ENCODE data around the gene RIMBP3C.
A peak's percentile ranks its signal among the peaks of the same experiment; 100 is the strongest.
"Not testable (repeated sequence)": the region's sequence is repeated elsewhere in the genome, so short reads cannot be mapped to it uniquely, and the experiment has no call there.

The RIMBP3C gene
- total RNA-seq, result 0 to 0.54 (median 0) reads per million in 9 experiments

- not testable (repeated sequence) for H3K4me3 Mint-ChIP-seq; H3K36me3 Mint-ChIP-seq (ENCODE audit: insufficient read depth); ATAC-seq (replicated peaks); H3K4me1 Mint-ChIP-seq (ENCODE audit: low read depth in 2 of 2); DNase-seq; H3K27ac Mint-ChIP-seq; H3K9me3 Mint-ChIP-seq; H3K27me3 Mint-ChIP-seq
Observed at GRCh38 chr22:21551361-21551760, at the start of gene RIMBP3C. Gene RIMBP3C, minus strand, starts transcription at chr22:21551461. Its CDS starts 485 bp downstream, at chr22:21550976.

GRCh38 chr22:21599053-21599893, 48.0 kb upstream of the RIMBP3C start:
- H3K27ac Mint-ChIP-seq, result peak overlapping the region; percentile 44 to 64
- H3K27me3 Mint-ChIP-seq, result no peaks in the 10 kb centered on the region
- ATAC-seq (replicated peaks) (no peak), DNase-seq (no peak)
- no peaks in the 10 kb centered on the region for H3K9me3 Mint-ChIP-seq
- peaks cover 41% of the 10 kb centered on the region for H3K36me3 Mint-ChIP-seq (ENCODE audit: insufficient read depth)
- peak overlapping the region in 1 of 2 donors; percentile 22 for H3K4me3 Mint-ChIP-seq
- H3K4me1 Mint-ChIP-seq (ENCODE audit: low read depth in 2 of 2), result peaks cover 31 to 38% of the 10 kb centered on the region in 2 donors

GRCh38 chr22:21598302-21598701, 47.0 kb upstream of the RIMBP3C start:
- H3K4me3 Mint-ChIP-seq, result peak overlapping the region in 1 of 2 donors; percentile 19

GRCh38 chr22:21596356-21597135, 45.3 kb upstream of the RIMBP3C start:
- H3K27ac Mint-ChIP-seq; ATAC-seq (replicated peaks); H3K9me3 Mint-ChIP-seq; H3K4me3 Mint-ChIP-seq; DNase-seq; H3K27me3 Mint-ChIP-seq: not testable (repeated sequence)
- peaks cover 45% of the 10 kb centered on the region for H3K36me3 Mint-ChIP-seq (ENCODE audit: insufficient read depth)
- H3K4me1 Mint-ChIP-seq (ENCODE audit: low read depth in 2 of 2), result peaks cover 37 to 48% of the 10 kb centered on the region in 2 donors

More at GRCh38 chr22:21598302-21598701, 47.0 kb upstream of the RIMBP3C start:
- ATAC-seq (replicated peaks), result no peak
- Mint-ChIP-seq H3K27ac (peak overlapping the region; percentile 6 to 9), H3K27me3 (no peaks in the 10 kb centered on the region), H3K4me1 (ENCODE audit: low read depth in 2 of 2) (peaks cover 41 to 44% of the 10 kb centered on the region in 2 donors), H3K36me3 (ENCODE audit: insufficient read depth) (peaks cover 43% of the 10 kb centered on the region), H3K9me3 (no peaks in the 10 kb centered on the region)
- DNase-seq, result no peak

- H3K27me3 Mint-ChIP-seq, result no peaks in the 10 kb centered on the region
- H3K9me3 Mint-ChIP-seq, result no peaks in the 10 kb centered on the region
- no peak overlapping the region for H3K4me3 Mint-ChIP-seq
- peaks cover 47 to 62% of the 10 kb centered on the region in 2 donors for H3K4me1 Mint-ChIP-seq (ENCODE audit: low read depth in 2 of 2)
- ATAC-seq (replicated peaks), result no peak
- peaks cover 57% of the 10 kb centered on the region for H3K36me3 Mint-ChIP-seq (ENCODE audit: insufficient read depth)
- peak overlapping the region; percentile 1 to 54 for H3K27ac Mint-ChIP-seq
- no peak for DNase-seq
Observed at GRCh38 chr22:21594865-21595452, 43.7 kb upstream of the RIMBP3C start.

GRCh38 chr22:21593406-21594232, 42.4 kb upstream of the RIMBP3C start:
- Mint-ChIP-seq H3K4me3 (no peak overlapping the region), H3K27me3 (no peaks in the 10 kb centered on the region), H3K36me3 (ENCODE audit: insufficient read depth) (peaks cover 49% of the 10 kb centered on the region), H3K4me1 (ENCODE audit: low read depth in 2 of 2) (peaks cover 47 to 59% of the 10 kb centered on the region in 2 donors), H3K9me3 (no peaks in the 10 kb centered on the region), H3K27ac (peak overlapping the region; percentile 1 to 54)
- DNase-seq (no peak), ATAC-seq (replicated peaks) (no peak)

- ATAC-seq (replicated peaks) (no peak), DNase-seq (no peak)
- Mint-ChIP-seq H3K27ac (peak overlapping the region in 1 of 2 donors; percentile 1), H3K9me3 (no peaks in the 10 kb centered on the region), H3K4me3 (no peak overlapping the region), H3K36me3 (ENCODE audit: insufficient read depth) (peaks cover 54% of the 10 kb centered on the region), H3K27me3 (no peaks in the 10 kb centered on the region), H3K4me1 (ENCODE audit: low read depth in 2 of 2) (peaks cover 51 to 63% of the 10 kb centered on the region in 2 donors)
Observed at GRCh38 chr22:21592422-21592821, 41.2 kb upstream of the RIMBP3C start.

GRCh38 chr22:21591695-21592094, 40.4 kb upstream of the RIMBP3C start:
- DNase-seq (no peak), ATAC-seq (replicated peaks) (no peak)
- peaks cover 52% of the 10 kb centered on the region for H3K36me3 Mint-ChIP-seq (ENCODE audit: insufficient read depth)
- H3K4me3 Mint-ChIP-seq, result peak overlapping the region; percentile 18 to 66
- peaks cover 53 to 65% of the 10 kb centered on the region in 2 donors for H3K4me1 Mint-ChIP-seq (ENCODE audit: low read depth in 2 of 2)
- no peaks in the 10 kb centered on the region for H3K27me3 Mint-ChIP-seq
- H3K9me3 Mint-ChIP-seq, result no peaks in the 10 kb centered on the region
- peak overlapping the region; percentile 91 to 92 for H3K27ac Mint-ChIP-seq

- Mint-ChIP-seq H3K4me3 (peak overlapping the region; percentile 18 to 66), H3K27me3 (no peaks in the 10 kb centered on the region), H3K4me1 (ENCODE audit: low read depth in 2 of 2) (peaks cover 53 to 65% of the 10 kb centered on the region in 2 donors), H3K27ac (peak overlapping the region; percentile 91 to 92), H3K36me3 (ENCODE audit: insufficient read depth) (peaks cover 48% of the 10 kb centered on the region), H3K9me3 (no peaks in the 10 kb centered on the region)
- ATAC-seq (replicated peaks) (no peak), DNase-seq (no peak)
Observed at GRCh38 chr22:21590809-21591641, 39.8 kb upstream of the RIMBP3C start.

- no peak for ATAC-seq (replicated peaks)
- H3K27me3 Mint-ChIP-seq, result no peaks in the 10 kb centered on the region
- H3K4me3 Mint-ChIP-seq, result peak overlapping the region in 1 of 2 donors; percentile 45
- peaks cover 50 to 69% of the 10 kb centered on the region in 2 donors for H3K4me1 Mint-ChIP-seq (ENCODE audit: low read depth in 2 of 2)
- peaks cover 45% of the 10 kb centered on the region for H3K36me3 Mint-ChIP-seq (ENCODE audit: insufficient read depth)
- no peak for DNase-seq
- peak overlapping the region; percentile 77 to 92 for H3K27ac Mint-ChIP-seq
- no peaks in the 10 kb centered on the region for H3K9me3 Mint-ChIP-seq
Observed at GRCh38 chr22:21589396-21589795, 38.1 kb upstream of the RIMBP3C start.

- H3K4me3 Mint-ChIP-seq, result peak overlapping the region; percentile 64 to 67
- H3K27ac Mint-ChIP-seq, result peak overlapping the region; percentile 84 to 91
- ATAC-seq (replicated peaks) (peak; percentile 69), DNase-seq (no peak)
- H3K4me1 Mint-ChIP-seq (ENCODE audit: low read depth in 2 of 2), result peaks cover 43 to 62% of the 10 kb centered on the region in 2 donors
- no peaks in the 10 kb centered on the region for H3K27me3 Mint-ChIP-seq
- H3K36me3 Mint-ChIP-seq (ENCODE audit: insufficient read depth), result peaks cover 48% of the 10 kb centered on the region
- no peaks in the 10 kb centered on the region for H3K9me3 Mint-ChIP-seq
Observed at GRCh38 chr22:21587803-21588611, 36.7 kb upstream of the RIMBP3C start.
